Body of pancreas (tissue), 4 donors: Measurements from ENCODE around the gene PARVG. TPM values are rescaled to one million over a fixed set of nuclear protein-coding genes. Genes with fewer than 3 reads are reported as not detected.

ENCODE experiments used
- ATAC-seq: fragments of 150-250 bp; one replicate; pipeline ENCODE4 v1.9.1; 2016
- DNase-seq, 4 donors: peaks; one replicate each; pipeline ENCODE4 v3.0.0-alpha.2; 2019
- H3K27ac ChIP-seq, 4 donors: fragments of 200-600 bp; sonication (generic); 1 replicate in 3 of 4; 2 replicates in 1 of 4; pipeline versions ENCODE4 v1.5.1 to v1.6.1; 2016 to 2019; ENCODE audit warnings: mild to moderate bottlenecking in 1 of 4, mixed read lengths in 1 of 4, moderate library complexity in 1 of 4
- H3K27me3 ChIP-seq, 2 donors: fragments of 200-600 bp; sonication (generic); one replicate each; pipeline ENCODE4 v1.6.0; 2016; ENCODE audit warnings: mild to moderate bottlenecking in 1 of 2
- H3K36me3 ChIP-seq, 2 donors: fragments of 200-600 bp; sonication (generic); replicated peaks in 1 of 2; 2 replicates each; pipeline ENCODE4 v1.5.1; 2016; ENCODE audit warnings: low read depth in 2 of 2; ENCODE audit not compliant: insufficient read depth in 1 of 2
- H3K4me1 ChIP-seq: fragments of 200-600 bp; sonication (generic); one replicate; pipeline ENCODE4 v1.6.0; 2016
- H3K4me3 ChIP-seq, 2 donors: fragments of 200-600 bp; sonication (generic); 1 replicate in 1 of 2; 2 replicates in 1 of 2; pipeline ENCODE4 v1.5.1; 2016 to 2019
- H3K9me3 ChIP-seq, 3 donors: fragments of 200-600 bp; sonication (generic); 1 replicate in 2 of 3; 2 replicates in 1 of 3; pipeline ENCODE4 v1.5.1; 2016
- CTCF ChIP-seq, 7 experiments: fragments of 450-650 bp in 4 of 7; fragments of 200-600 bp in 3 of 7; sonication (generic) in 3 of 7; IDR thresholded peaks; one replicate each; pipeline ENCODE4 v1.5.1; 2016 to 2019; ENCODE audit warnings: antibody characterized with exemption in 7 of 7
- POLR2A ChIP-seq, 3 donors: fragments of 450-650 bp; IDR thresholded peaks; one replicate each; pipeline ENCODE4 v1.6.1; 2016; ENCODE audit warnings: antibody characterized with exemption in 3 of 3, mild to moderate bottlenecking in 2 of 3
- WGBS, 2 donors: methylation state at CpG; one replicate each; pipeline ENCODE4 v1.1.5; 2017; 5-methylcytosine and 5-hydroxymethylcytosine counted together
- intact Hi-C: fragments of 100-400 bp; cut with DNase I; formaldehyde crosslinking; loops from one replicate; pipeline ENCODE4 v1.15.1; 2023
- total RNA-seq, 2 donors: library from RNA; depleted of rRNA; stranded (reverse); fragments of >200 nt; gene quantifications; one replicate each; pipeline ENCODE4 v1.1.0, GENCODE V29; 2016

Gene PARVG
- total RNA-seq, 2 donors from 2014 or later: 8.8 to 13.2 TPM

- no peak for TF ChIP-seq CTCF (IDR thresholded peaks at IDR 0.05)
- TF ChIP-seq POLR2A (IDR thresholded peaks at IDR 0.05): no peak
- intact Hi-C loops: no loop called here
- no peak for DNase-seq
- H3K27me3 ChIP-seq: no peaks in the 10 kb centered on the region
- no peaks in the 10 kb centered on the region for H3K36me3 ChIP-seq
- H3K9me3 ChIP-seq: no peaks in the 10 kb centered on the region
- no peaks in the 10 kb centered on the region for H3K4me1 ChIP-seq
- no peak overlapping the region for H3K4me3 ChIP-seq
- WGBS, 2 donors: 45 to 64% methylated on average over 6 of the region's 6 CpGs
- no peak overlapping the region for H3K27ac ChIP-seq
- ATAC-seq: no peak
These were observed 22.5 kb downstream of the PARVG start for GRCh38 chr22:44203203-44203602.

GRCh38 chr22:44204739-44205515 is 24.2 kb downstream of the PARVG start:
- WGBS, 2 donors: 76 to 79% methylated on average over 14 to 16 of the region's 16 CpGs
- intact Hi-C loops: no loop called here
- no peak for ATAC-seq

DNA sequence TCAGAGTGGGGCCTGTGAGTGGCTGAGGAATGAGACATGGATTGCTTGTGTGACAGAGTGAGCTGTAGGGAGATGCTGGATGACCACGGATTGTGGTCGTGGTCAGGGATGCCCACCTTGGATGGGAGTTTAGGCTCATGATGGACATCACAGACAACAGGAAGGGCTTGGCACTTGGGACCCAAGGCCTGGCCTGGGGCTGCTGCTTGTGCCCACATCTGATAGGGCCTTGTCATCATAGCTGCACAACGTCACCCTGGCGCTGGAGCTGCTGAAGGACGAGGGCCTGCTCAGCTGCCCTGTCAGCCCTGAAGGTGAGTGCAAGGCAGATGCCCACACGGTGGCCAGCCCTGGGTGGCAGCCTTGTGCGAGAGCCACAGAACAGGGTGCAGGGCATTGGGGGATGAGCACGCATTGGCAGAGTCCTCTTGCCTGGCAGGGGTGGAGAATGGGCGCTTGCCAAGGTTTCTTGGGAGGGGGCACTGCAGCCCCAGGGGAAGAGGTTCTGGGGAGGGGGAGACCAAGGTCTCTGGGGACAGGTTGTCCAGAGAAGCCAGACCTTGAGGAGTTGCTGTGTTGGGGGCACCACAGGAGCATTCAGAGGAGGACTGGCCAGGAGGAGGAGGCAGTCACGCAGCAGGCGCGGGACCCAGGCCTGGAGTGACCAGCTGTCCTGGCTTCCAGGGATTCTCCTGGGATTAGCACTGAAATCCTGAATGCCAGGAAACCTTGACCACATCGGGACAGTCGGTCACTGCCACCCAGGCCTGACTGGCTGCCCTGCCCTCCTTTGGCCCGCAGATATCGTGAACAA is 25.0 kb downstream of the PARVG start:
- 65 to 80% methylated on average over 4 to 16 of the region's 16 CpGs for WGBS, 2 donors
- no peaks in the 10 kb centered on the region for H3K27me3 ChIP-seq
- TF ChIP-seq POLR2A (IDR thresholded peaks at IDR 0.05): no peak
- no peak overlapping the region for H3K4me3 ChIP-seq
- no peak overlapping the region for H3K27ac ChIP-seq
- no peaks in the 10 kb centered on the region for H3K9me3 ChIP-seq
- DNase-seq (no peak), ATAC-seq (no peak)
- no peaks in the 10 kb centered on the region for H3K4me1 ChIP-seq
- intact Hi-C loops: no loop called here
- H3K36me3 ChIP-seq: no peaks in the 10 kb centered on the region

More at GRCh38 chr22:44204739-44205515, 24.2 kb downstream of the PARVG start:
- H3K9me3 ChIP-seq: no peaks in the 10 kb centered on the region
- no peak overlapping the region for H3K27ac ChIP-seq
- H3K4me1 ChIP-seq: no peaks in the 10 kb centered on the region
- no peak for DNase-seq
- H3K4me3 ChIP-seq: no peak overlapping the region
- TF ChIP-seq POLR2A (IDR thresholded peaks at IDR 0.05) (no peak), CTCF (IDR thresholded peaks at IDR 0.05) (no peak)
- H3K36me3 ChIP-seq: no peaks in the 10 kb centered on the region
- no peaks in the 10 kb centered on the region for H3K27me3 ChIP-seq

DNA sequence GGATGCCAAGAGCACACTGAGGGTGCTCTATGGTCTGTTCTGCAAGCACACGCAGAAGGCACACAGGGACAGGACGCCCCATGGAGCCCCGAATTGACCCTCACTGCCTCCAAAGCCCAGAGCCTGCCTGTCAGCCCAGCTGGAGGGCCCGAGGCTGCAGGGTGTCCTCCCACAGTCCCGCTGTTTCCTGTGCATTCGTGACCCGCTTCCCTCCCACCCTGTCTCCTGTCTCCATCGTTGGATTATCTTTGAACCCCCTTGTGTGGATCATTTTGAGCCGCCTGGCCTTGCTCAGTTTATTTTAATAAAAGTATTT is 25.6 kb downstream of the PARVG start:
- no peaks in the 10 kb centered on the region for H3K36me3 ChIP-seq
- H3K9me3 ChIP-seq: no peaks in the 10 kb centered on the region
- DNase-seq (no peak), ATAC-seq (no peak)
- H3K27me3 ChIP-seq: no peaks in the 10 kb centered on the region
- no peak overlapping the region for H3K27ac ChIP-seq
- TF ChIP-seq CTCF (IDR thresholded peaks at IDR 0.05): no peak
- no peak for TF ChIP-seq POLR2A (IDR thresholded peaks at IDR 0.05)
- WGBS, 2 donors: 75 to 76% methylated on average over 8 to 9 of the region's 9 CpGs
- H3K4me3 ChIP-seq: no peak overlapping the region
- intact Hi-C loops: no loop called here
- no peaks in the 10 kb centered on the region for H3K4me1 ChIP-seq

DNA sequence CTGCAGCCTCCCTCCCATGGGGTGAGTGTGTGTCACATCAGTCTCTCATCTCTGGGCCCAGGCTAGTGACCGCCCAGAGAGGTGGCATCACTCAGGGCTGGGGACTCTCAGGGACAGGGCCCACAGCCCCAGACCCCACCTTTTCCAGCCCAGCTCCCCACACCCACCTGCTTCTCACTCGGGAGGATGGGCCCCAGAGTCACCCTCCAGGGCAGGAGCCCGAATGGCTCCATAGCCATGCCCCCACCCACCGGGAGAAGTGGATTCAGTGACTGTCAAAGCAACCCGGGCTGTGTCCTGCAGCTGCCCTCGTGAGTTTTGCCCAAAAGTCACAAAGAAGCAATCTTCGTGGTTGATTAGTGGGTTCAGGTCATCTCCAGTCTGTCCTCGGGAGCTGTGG is 26.0 kb downstream of the PARVG start:
- TF ChIP-seq POLR2A (IDR thresholded peaks at IDR 0.05): no peak
- no peaks in the 10 kb centered on the region for H3K27me3 ChIP-seq
- no peaks in the 10 kb centered on the region for H3K36me3 ChIP-seq
- no peaks in the 10 kb centered on the region for H3K9me3 ChIP-seq
- no peak overlapping the region for H3K27ac ChIP-seq
- ATAC-seq: no peak
- WGBS, 2 donors: 64 to 80% methylated on average over 4 to 7 of the region's 8 CpGs
- no peaks in the 10 kb centered on the region for H3K4me1 ChIP-seq
- DNase-seq: no peak
- intact Hi-C loops: no loop called here
- H3K4me3 ChIP-seq: no peak overlapping the region
